Small intestine (tissue), 7 donors: Measurements from ENCODE around the gene IL13. TPM values are rescaled to one million over a fixed set of nuclear protein-coding genes. Genes with fewer than 3 reads are reported as not detected.

Experiments
- DNase-seq, 2 donors: peaks; one replicate each; pipeline versions ENCODE4 v3.0.0 to v3.0.0-alpha.2; 2013
- FAIRE-seq: peaks from 2 replicates; lab custom pipeline; 2012; peaks lifted over from hg19 to GRCh38; lab: Jason Lieb, UNC
- H3K27ac ChIP-seq, 3 donors: one replicate each; pipeline ENCODE4 v1.5.1; 2013; ENCODE audit warnings: low read length in 2 of 3, mild to moderate bottlenecking in 2 of 3, control low read depth in 1 of 3, inconsistent platforms in 1 of 3, low read depth in 1 of 3, moderate library complexity in 1 of 3
- H3K27me3 ChIP-seq, 3 donors: one replicate each; pipeline ENCODE4 v1.6.1; 2013; ENCODE audit warnings: low read length in 3 of 3, inconsistent platforms in 1 of 3; ENCODE audit not compliant: control insufficient read depth in 3 of 3, insufficient read depth in 3 of 3
- H3K36me3 ChIP-seq, 3 donors: one replicate each; pipeline ENCODE4 v1.6.1; 2013; ENCODE audit warnings: low read length in 3 of 3, inconsistent platforms in 1 of 3, low read depth in 1 of 3, mild to moderate bottlenecking in 1 of 3, moderate library complexity in 1 of 3; ENCODE audit not compliant: control insufficient read depth in 3 of 3, insufficient read depth in 2 of 3
- H3K4me1 ChIP-seq, 3 donors: one replicate each; pipeline ENCODE4 v1.6.1; 2013; ENCODE audit warnings: low read length in 2 of 3, inconsistent platforms in 1 of 3, low read depth in 1 of 3, mild to moderate bottlenecking in 1 of 3, moderate library complexity in 1 of 3; ENCODE audit not compliant: control insufficient read depth in 3 of 3, insufficient read depth in 2 of 3
- H3K4me3 ChIP-seq, 3 donors: one replicate each; pipeline ENCODE4 v1.5.1; 2013; ENCODE audit warnings: low read length in 3 of 3, control low read depth in 1 of 3, inconsistent platforms in 1 of 3, low read depth in 1 of 3, mild to moderate bottlenecking in 1 of 3, moderate library complexity in 1 of 3
- H3K9me3 ChIP-seq, 2 donors: one replicate each; pipeline ENCODE4 v1.6.1; 2013; ENCODE audit warnings: low read depth in 1 of 2, low read length in 1 of 2; ENCODE audit not compliant: control insufficient read depth in 2 of 2, insufficient read depth in 1 of 2
- WGBS, 3 donors: extraction: QIAGEN DNeasy Blood & Tissue Kit; methylation state at CpG; one replicate each; pipeline ENCODE4 v1.1.7; 2013; 5-methylcytosine and 5-hydroxymethylcytosine counted together
- polyA plus RNA-seq, 4 donors: library from polyadenylated mRNA; stranded (reverse) in 3 of 4; unstranded in 1 of 4; fragments of 200-250 nt in 3 of 4; fragments of 120-200 nt in 1 of 4; gene quantifications; one replicate each; pipeline versions ENCODE4 v1.2.1 to v1.2.3, GENCODE V29; 2013
- donor health status: healthy with polysubstance abuse.
- donor health status: control.
- donor health status: control.
- donor health status: Bipolar disorder and iron deficiency.
- donor health status: healthy.

IL13 gene
- polyA plus RNA-seq, 4 donors = 0.54 TPM; not detected in 3

- Histone ChIP-seq H3K36me3 (no peaks in the 10 kb centered on the region), H3K4me3 (no peak overlapping the region), H3K27me3 (no peaks in the 10 kb centered on the region), H3K27ac (no peak overlapping the region), H3K4me1 (peaks cover 0 to 12% (median 0%) of the 10 kb centered on the region in 3 donors), H3K9me3 (no peaks in the 10 kb centered on the region)
- WGBS, 3 donors = 88 to 93% (median 90%) methylated on average over 15 of the region's 15 CpGs
- DNase-seq (no peak), FAIRE-seq (no peak)
Measured at GRCh38 chr5:132677682-132678400, 19.9 kb downstream of the IL13 start.

- 91 to 100% (median 98%) methylated on average over 1 of the region's 1 CpG for WGBS, 3 donors
- H3K27ac ChIP-seq = no peak overlapping the region
- DNase-seq = no peak
- no peaks in the 10 kb centered on the region for H3K9me3 ChIP-seq
- peaks cover 0 to 5% (median 0%) of the 10 kb centered on the region in 3 donors for H3K4me1 ChIP-seq
- no peak overlapping the region for H3K4me3 ChIP-seq
- FAIRE-seq = no peak
- H3K36me3 ChIP-seq = no peaks in the 10 kb centered on the region
- H3K27me3 ChIP-seq = no peaks in the 10 kb centered on the region
Measured at GRCh38 chr5:132678735-132679134, 20.8 kb downstream of the IL13 start.

- no peaks in the 10 kb centered on the region for H3K27me3 ChIP-seq
- no peaks in the 10 kb centered on the region for H3K36me3 ChIP-seq
- FAIRE-seq (no peak), DNase-seq (no peak)
- no peak overlapping the region for H3K4me3 ChIP-seq
- WGBS, 3 donors = 92 to 96% (median 94%) methylated on average over 7 of the region's 7 CpGs
- H3K4me1 ChIP-seq = peaks cover 0 to 5% (median 0%) of the 10 kb centered on the region in 3 donors
- no peak overlapping the region for H3K27ac ChIP-seq
- no peaks in the 10 kb centered on the region for H3K9me3 ChIP-seq
Measured at GRCh38 chr5:132679166-132679565, 21.2 kb downstream of the IL13 start.

GRCh38 chr5:132679717-132680380, 21.9 kb downstream of the IL13 start:
- DNase-seq (no peak), FAIRE-seq (no peak)
- Histone ChIP-seq H3K27me3 (no peaks in the 10 kb centered on the region), H3K9me3 (no peaks in the 10 kb centered on the region), H3K4me1 (peaks cover 0 to 5% (median 0%) of the 10 kb centered on the region in 3 donors), H3K27ac (no peak overlapping the region), H3K4me3 (no peak overlapping the region), H3K36me3 (no peaks in the 10 kb centered on the region)
- 94 to 97% (median 96%) methylated on average over 15 of the region's 15 CpGs for WGBS, 3 donors

- 82 to 96% (median 96%) methylated on average over 8 of the region's 8 CpGs for WGBS, 3 donors
Measured at GRCh38 chr5:132680780-132681475, 23.0 kb downstream of the IL13 start.

GRCh38 chr5:132681476-132681831, 23.5 kb downstream of the IL13 start:
- WGBS, 3 donors = 72 to 87% (median 85%) methylated on average over 2 of the region's 2 CpGs
- peaks cover 0 to 5% (median 0%) of the 10 kb centered on the region in 3 donors for H3K4me1 ChIP-seq
- no peak overlapping the region for H3K27ac ChIP-seq
- H3K36me3 ChIP-seq = no peaks in the 10 kb centered on the region
- no peak for DNase-seq
- no peak overlapping the region for H3K4me3 ChIP-seq
- no peaks in the 10 kb centered on the region for H3K9me3 ChIP-seq
- no peaks in the 10 kb centered on the region for H3K27me3 ChIP-seq
- FAIRE-seq = no peak

More at GRCh38 chr5:132680780-132681475, 23.0 kb downstream of the IL13 start:
- Histone ChIP-seq H3K4me1 (peaks cover 0 to 5% (median 0%) of the 10 kb centered on the region in 3 donors), H3K4me3 (no peak overlapping the region), H3K27ac (no peak overlapping the region), H3K9me3 (no peaks in the 10 kb centered on the region), H3K36me3 (no peaks in the 10 kb centered on the region), H3K27me3 (no peaks in the 10 kb centered on the region)
- FAIRE-seq (no peak), DNase-seq (no peak)

GRCh38 chr5:132681983-132682382, 24.0 kb downstream of the IL13 start:
- no peaks in the 10 kb centered on the region for H3K9me3 ChIP-seq
- no peak for DNase-seq
- no peak overlapping the region for H3K27ac ChIP-seq
- H3K36me3 ChIP-seq = no peaks in the 10 kb centered on the region
- peaks cover 0 to 1% (median 0%) of the 10 kb centered on the region in 3 donors for H3K4me1 ChIP-seq
- H3K4me3 ChIP-seq = no peak overlapping the region
- FAIRE-seq = no peak
- WGBS, 3 donors = 81 to 95% (median 93%) methylated on average over 4 of the region's 4 CpGs
- H3K27me3 ChIP-seq = no peaks in the 10 kb centered on the region

- no peak overlapping the region for H3K27ac ChIP-seq
- peaks cover 0 to 4% (median 0%) of the 10 kb centered on the region in 3 donors for H3K4me1 ChIP-seq
- no peaks in the 10 kb centered on the region for H3K27me3 ChIP-seq
- 87 to 90% (median 87%) methylated on average over 6 of the region's 6 CpGs for WGBS, 3 donors
- no peaks in the 10 kb centered on the region for H3K9me3 ChIP-seq
- DNase-seq (no peak), FAIRE-seq (no peak)
- no peak overlapping the region for H3K4me3 ChIP-seq
- no peaks in the 10 kb centered on the region for H3K36me3 ChIP-seq
Measured at GRCh38 chr5:132684491-132684890, 26.5 kb downstream of the IL13 start.
